ENCODE measurements around the gene EEIG1. TPM values are rescaled to one million over a fixed set of nuclear protein-coding genes. Genes with fewer than 3 reads are reported as not detected.

Gene EEIG1
- total RNA-seq (2022; extraction: Qiagen RNA extraction; ENCODE audit: low read depth), result 39.5 to 62.3 TPM (median 58.8 TPM) in 5 replicates

DNA sequence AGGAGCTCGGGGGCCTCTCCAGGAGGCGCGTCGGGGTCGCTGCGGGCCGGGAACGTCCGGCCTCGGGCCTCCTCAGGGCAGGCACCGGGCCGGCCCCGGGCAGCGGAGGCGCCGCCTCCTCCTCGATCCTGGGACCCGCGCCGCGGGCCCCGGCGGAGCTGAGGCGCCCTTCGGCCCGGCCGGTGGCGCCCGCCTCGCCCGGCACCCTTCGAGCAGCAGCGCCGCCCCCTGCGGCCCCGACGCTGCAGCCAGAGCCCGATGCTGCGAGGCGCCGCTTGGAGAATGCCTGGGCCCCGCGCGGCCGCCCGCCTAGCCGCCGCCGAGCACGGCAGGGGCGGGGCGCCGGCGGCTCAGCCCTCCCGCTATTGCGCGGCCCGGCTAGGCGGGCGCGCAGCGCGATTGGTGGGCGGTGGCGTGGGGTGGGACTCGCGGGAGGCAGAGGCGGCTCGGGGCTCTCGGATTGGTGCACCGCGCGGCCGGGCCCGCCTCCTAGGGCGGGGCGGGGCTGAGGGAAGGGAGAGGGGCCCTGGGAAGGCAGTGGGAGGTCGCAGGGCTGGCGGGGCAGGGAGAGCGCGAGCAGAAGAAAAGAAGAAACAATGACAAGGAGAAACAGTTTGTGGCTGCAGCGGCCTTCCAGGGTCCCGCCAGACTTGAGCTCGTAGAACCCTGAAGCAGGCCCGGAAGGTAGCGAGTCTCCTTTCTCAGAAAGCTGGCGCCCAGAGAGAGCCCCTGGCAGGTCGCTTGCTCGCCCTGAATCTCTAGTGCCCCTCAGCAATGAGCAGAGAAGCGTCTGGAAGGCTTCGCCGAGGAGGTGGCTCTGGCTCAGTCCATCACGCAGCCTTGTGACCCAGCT is at the start of gene EEIG1:
Gene EEIG1, minus strand, starts transcription at position 284 of the 853 bp plus-strand sequence. CDS start 852 bp downstream, outside the sequence.

GRCh38 chr9:127937388-127938297 is 43.1 kb downstream of the EEIG1 start, which contains the start of gene DPM2:
TSS of gene DPM2 (minus strand) at chr9:127937854. CDS start at chr9:127937820, 34 bp downstream.

Other genes with a start within 250 kb of the EEIG1 start
- gene TOR2A, start 245.7 kb downstream of the EEIG1 start, total RNA-seq (2022; extraction: Qiagen RNA extraction; ENCODE audit: low read depth), result 7.4 to 16.0 TPM (median 14.9 TPM) in 5 replicates
- 0.12 to 0.40 TPM (median 0.15 TPM) in 3 of 5 replicates, not detected in the others for gene SH2D3C, start 202.3 kb downstream of the EEIG1 start, total RNA-seq (2022; extraction: Qiagen RNA extraction; ENCODE audit: low read depth)
- gene CDK9, start 195.0 kb downstream of the EEIG1 start, total RNA-seq (2022; extraction: Qiagen RNA extraction; ENCODE audit: low read depth), result 40.0 to 51.7 TPM (median 44.6 TPM) in 5 replicates
- 39.9 to 58.3 TPM (median 48.9 TPM) in 5 replicates for gene FPGS, start 178.1 kb downstream of the EEIG1 start, total RNA-seq (2022; extraction: Qiagen RNA extraction; ENCODE audit: low read depth)
- 0.09 to 0.16 TPM (median 0.11 TPM) in 5 replicates for gene ENG, start 126.3 kb downstream of the EEIG1 start, total RNA-seq (2022; extraction: Qiagen RNA extraction; ENCODE audit: low read depth)
- gene AK1, start 103.3 kb downstream of the EEIG1 start, total RNA-seq (2022; extraction: Qiagen RNA extraction; ENCODE audit: low read depth), result 37.7 to 85.9 TPM (median 77.5 TPM) in 5 replicates
- 19.1 to 27.6 TPM (median 21.0 TPM) in 5 replicates for gene ST6GALNAC6, start 81.4 kb downstream of the EEIG1 start, total RNA-seq (2022; extraction: Qiagen RNA extraction; ENCODE audit: low read depth)
- 9.1 to 22.7 TPM (median 18.4 TPM) in 5 replicates for gene ST6GALNAC4, start 63.9 kb downstream of the EEIG1 start, total RNA-seq (2022; extraction: Qiagen RNA extraction; ENCODE audit: low read depth)
- 0.75 to 2.7 TPM (median 2.0 TPM) in 5 replicates for gene PIP5KL1, start 50.2 kb downstream of the EEIG1 start, total RNA-seq (2022; extraction: Qiagen RNA extraction; ENCODE audit: low read depth)
- 34.0 to 47.1 TPM (median 44.5 TPM) in 5 replicates for gene DPM2, start 43.1 kb downstream of the EEIG1 start, total RNA-seq (2022; extraction: Qiagen RNA extraction; ENCODE audit: low read depth)
- gene NAIF1, start 86.3 kb upstream of the EEIG1 start, total RNA-seq (2022; extraction: Qiagen RNA extraction; ENCODE audit: low read depth), result 5.5 to 7.4 TPM (median 7.0 TPM) in 5 replicates
- 7.5 to 8.6 TPM (median 8.2 TPM) in 5 replicates for gene SLC25A25, start 87.2 kb upstream of the EEIG1 start, total RNA-seq (2022; extraction: Qiagen RNA extraction; ENCODE audit: low read depth)
- gene PTGES2, start 146.7 kb upstream of the EEIG1 start, total RNA-seq (2022; extraction: Qiagen RNA extraction; ENCODE audit: low read depth), result 63.3 to 105 TPM (median 99.7 TPM) in 5 replicates
- gene LCN2, start 168.5 kb upstream of the EEIG1 start, total RNA-seq (2022; extraction: Qiagen RNA extraction; ENCODE audit: low read depth), result 3.4 to 6.8 TPM (median 3.5 TPM) in 5 replicates
- 26.1 to 66.2 TPM (median 61.4 TPM) in 5 replicates for gene BBLN, start 179.3 kb upstream of the EEIG1 start, total RNA-seq (2022; extraction: Qiagen RNA extraction; ENCODE audit: low read depth)
- 68.9 to 95.7 TPM (median 95.1 TPM) in 5 replicates for gene CIZ1, start 210.6 kb upstream of the EEIG1 start, total RNA-seq (2022; extraction: Qiagen RNA extraction; ENCODE audit: low read depth)
- 59.8 to 104 TPM (median 95.3 TPM) in 5 replicates for gene DNM1, start 222.4 kb upstream of the EEIG1 start, total RNA-seq (2022; extraction: Qiagen RNA extraction; ENCODE audit: low read depth)